PFSK-1 (cell line): ENCODE results near the gene TCF12.

Experiments
- FOXP2 ChIP-seq: optimal IDR thresholded peaks from 2 replicates; pipeline ENCODE3; 2011; ENCODE audit warnings: borderline replicate concordance, control low read depth, inconsistent platforms; ENCODE audit not compliant: insufficient read depth; ENCODE audit errors: extremely low read length, extremely low read depth
- POLR2AphosphoS5 ChIP-seq: IDR thresholded peaks from 2 replicates; pipeline ENCODE4 v1.6.1; 2012; ENCODE audit warnings: low read depth, mild to moderate bottlenecking, control low read depth, low read length, moderate library complexity
- SIN3A ChIP-seq: IDR thresholded peaks from 2 replicates; pipeline ENCODE4 v1.6.1; 2012; ENCODE audit warnings: mild to moderate bottlenecking, low read length, moderate library complexity, borderline replicate concordance; ENCODE audit not compliant: insufficient read depth
- TAF1 ChIP-seq: IDR thresholded peaks from 2 replicates; pipeline ENCODE4 v1.6.1; 2012; ENCODE audit warnings: low read length, control low read depth, borderline replicate concordance; ENCODE audit not compliant: insufficient read depth
- TF ChIP-seq, protein P1 (sequence below), 2 experiments: IDR thresholded peaks; 2 replicates each; pipeline versions ENCODE4 v1.6.1 to v1.8.0; 2011 to 2012; ENCODE audit warnings: low read depth in 2 of 2, low read length in 2 of 2, control low read depth in 1 of 2, inconsistent platforms in 1 of 2, mild to moderate bottlenecking in 1 of 2, moderate library complexity in 1 of 2; ENCODE audit not compliant: insufficient read depth in 1 of 2

Gene TCF12

DNA sequence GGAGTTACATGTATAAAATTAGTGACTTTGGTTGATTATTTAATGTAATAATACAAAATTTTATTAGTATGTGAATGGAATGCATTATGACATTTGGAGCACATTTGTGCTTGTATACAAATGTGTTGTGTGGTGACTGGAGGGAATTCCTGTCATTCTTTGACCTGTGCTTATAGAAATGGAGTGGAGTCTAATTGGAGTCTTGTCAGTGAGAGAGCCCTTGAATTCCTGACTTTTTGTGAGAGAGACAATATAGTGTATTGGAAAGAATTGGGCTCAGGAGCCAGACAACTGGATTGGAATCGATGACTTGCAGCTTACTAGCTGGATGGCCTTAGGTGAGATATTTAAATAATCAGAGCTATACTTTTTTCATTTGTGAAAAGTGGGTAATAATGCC, 9.4 kb downstream of the TCF12 start:
- TF ChIP-seq TAF1 (no peak), FOXP2 (no peak)

DNA sequence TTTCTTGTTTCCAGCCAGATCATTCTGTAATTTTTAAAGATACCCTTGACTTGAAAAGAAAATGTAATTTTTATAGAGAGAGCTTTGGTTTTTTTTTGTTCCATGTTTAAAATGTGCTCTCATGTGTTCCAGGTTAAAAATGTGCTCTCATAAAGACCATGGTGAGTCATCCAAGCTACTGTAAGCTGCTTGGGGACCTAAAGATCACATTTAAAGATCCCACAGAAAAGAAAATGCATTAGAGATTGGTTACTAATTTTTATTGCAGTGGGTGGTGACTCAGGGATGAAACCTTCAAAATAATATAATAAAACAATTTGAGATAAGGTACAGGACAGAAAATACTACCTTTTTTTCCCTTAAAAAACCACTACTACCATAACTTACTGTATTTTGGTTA, 11.0 kb downstream of the TCF12 start:
- TF ChIP-seq TAF1 (no peak), POLR2AphosphoS5 (no peak), SIN3A (no peak), FOXP2 (no peak)
- TF ChIP-seq, protein P1, sequence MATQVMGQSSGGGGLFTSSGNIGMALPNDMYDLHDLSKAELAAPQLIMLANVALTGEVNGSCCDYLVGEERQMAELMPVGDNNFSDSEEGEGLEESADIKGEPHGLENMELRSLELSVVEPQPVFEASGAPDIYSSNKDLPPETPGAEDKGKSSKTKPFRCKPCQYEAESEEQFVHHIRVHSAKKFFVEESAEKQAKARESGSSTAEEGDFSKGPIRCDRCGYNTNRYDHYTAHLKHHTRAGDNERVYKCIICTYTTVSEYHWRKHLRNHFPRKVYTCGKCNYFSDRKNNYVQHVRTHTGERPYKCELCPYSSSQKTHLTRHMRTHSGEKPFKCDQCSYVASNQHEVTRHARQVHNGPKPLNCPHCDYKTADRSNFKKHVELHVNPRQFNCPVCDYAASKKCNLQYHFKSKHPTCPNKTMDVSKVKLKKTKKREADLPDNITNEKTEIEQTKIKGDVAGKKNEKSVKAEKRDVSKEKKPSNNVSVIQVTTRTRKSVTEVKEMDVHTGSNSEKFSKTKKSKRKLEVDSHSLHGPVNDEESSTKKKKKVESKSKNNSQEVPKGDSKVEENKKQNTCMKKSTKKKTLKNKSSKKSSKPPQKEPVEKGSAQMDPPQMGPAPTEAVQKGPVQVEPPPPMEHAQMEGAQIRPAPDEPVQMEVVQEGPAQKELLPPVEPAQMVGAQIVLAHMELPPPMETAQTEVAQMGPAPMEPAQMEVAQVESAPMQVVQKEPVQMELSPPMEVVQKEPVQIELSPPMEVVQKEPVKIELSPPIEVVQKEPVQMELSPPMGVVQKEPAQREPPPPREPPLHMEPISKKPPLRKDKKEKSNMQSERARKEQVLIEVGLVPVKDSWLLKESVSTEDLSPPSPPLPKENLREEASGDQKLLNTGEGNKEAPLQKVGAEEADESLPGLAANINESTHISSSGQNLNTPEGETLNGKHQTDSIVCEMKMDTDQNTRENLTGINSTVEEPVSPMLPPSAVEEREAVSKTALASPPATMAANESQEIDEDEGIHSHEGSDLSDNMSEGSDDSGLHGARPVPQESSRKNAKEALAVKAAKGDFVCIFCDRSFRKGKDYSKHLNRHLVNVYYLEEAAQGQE (IDR thresholded peaks at IDR 0.05; ENCODE audit: insufficient read depth in 1 of 2, low read depth in 2 of 2, low read length in 2 of 2): no peak

DNA sequence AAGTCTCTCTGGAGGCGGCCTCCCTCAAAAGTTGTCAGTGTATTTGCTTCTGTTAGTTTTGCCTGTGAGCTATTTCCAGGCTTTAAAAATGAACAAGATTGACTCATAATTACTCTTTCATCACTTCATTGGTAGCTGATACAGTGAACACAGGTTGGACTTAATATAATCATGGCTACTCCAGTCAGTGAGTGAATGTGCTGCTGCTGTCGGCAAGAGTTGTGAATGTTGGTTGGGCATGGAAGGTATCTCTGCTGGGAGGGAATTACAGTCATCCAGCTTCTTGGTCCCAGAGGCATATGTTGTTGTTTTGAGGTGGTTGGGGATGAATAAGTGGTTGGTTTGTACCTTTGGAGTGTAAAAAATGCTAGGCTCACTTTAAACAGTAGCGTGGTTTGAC, 11.5 kb downstream of the TCF12 start:
- TF ChIP-seq, protein P1 (IDR thresholded peaks at IDR 0.05; ENCODE audit: insufficient read depth in 1 of 2, low read depth in 2 of 2, low read length in 2 of 2): no peak
- TF ChIP-seq SIN3A (no peak), POLR2AphosphoS5 (no peak)

DNA sequence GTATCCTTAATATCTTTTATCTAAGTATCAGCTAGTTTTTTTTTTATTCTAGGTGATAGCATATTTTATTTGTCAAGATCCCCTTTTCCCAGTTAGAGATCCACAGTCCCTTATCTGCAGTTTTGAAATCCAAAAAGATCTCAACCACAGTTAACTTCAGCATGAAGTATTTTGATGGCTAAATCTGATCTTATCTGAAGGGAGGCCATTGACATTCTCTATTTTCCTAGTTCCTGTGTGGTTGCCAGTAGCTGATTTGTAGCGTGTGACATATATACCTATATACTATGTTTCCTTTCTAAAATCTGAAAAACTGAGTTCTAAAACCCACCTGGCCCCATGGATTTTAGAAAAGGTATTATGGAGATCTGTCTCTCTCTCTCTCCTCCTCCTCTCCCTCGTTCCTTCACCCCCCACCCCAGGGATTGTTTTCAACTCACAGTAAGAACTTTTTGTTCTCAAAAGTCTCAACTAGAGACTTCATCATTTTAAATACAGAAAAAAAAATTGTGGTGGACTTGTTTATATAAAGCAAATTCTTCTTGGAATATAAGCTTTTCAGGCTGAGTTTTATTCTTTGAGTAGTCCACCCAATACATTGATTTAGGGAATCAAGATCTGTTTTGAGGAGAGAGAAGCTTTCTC, 12.3 kb downstream of the TCF12 start:
- TF ChIP-seq TAF1 (no peak), SIN3A (no peak)

DNA sequence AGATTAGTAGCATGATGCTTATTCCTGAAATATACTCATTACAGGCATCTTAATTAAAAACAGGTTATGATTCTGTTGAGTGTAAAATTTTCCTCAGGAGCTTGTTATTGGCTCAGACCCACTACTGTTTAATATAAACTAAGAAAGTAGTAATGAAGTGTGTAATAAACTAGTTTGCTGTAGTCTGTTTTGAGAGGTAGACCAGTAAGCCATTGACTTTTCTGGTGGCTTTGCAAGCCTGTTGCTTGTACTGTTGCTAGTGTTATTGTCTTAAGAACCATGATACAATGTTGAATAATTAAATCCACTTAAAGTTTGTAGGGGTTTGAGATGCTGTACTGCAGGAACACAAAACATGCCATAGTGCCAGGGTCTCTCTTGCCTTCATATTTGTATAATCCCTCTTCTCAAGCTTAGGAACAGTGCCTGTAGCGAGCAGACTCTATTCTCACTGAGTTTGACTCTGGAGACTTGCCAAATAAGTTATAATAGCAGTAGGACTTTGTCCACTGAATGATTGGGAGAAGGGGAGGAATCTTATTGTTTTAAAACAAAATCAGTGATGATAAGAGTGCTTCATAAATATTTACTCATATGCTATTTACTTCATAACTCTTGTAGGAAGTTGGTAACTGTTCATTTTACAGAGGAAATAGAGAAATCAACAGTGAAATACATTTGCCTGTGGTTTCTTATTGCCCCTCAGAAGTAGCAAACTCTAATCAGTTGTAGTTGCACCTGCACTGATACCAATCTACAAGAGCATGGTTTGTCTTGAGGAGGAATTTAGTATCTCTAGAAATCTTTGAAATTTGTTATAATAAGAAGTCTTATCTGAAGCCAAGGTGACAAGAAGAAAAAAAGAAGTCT, 13.4 kb downstream of the TCF12 start:
- TF ChIP-seq SIN3A: no peak
- TF ChIP-seq, protein P1 (IDR thresholded peaks at IDR 0.05; ENCODE audit: insufficient read depth in 1 of 2, low read depth in 2 of 2, low read length in 2 of 2): no peak
- TF ChIP-seq POLR2AphosphoS5: no peak
- TF ChIP-seq FOXP2: no peak
- no peak for TF ChIP-seq TAF1

DNA sequence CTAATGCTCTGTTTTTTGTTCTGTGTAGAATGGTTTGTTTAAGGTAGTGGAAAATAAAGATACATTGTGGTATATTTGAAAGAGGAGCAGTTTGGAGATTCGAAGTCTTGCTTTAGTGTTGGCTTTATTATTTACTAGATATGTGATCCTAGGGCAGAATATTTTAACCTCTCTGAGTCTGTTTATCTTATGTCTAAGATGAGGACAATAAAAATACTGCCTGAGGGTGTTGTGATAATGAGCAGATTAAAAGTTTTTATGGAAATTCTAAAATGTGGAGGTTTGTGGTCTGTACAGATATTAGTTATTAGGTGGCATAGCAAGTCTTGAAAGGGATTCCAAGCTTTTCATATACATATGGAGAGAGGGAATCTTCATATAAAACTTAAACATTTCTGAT, 15.0 kb downstream of the TCF12 start:
- TF ChIP-seq FOXP2: no peak
- no peak for TF ChIP-seq POLR2AphosphoS5
- TF ChIP-seq TAF1: no peak
- TF ChIP-seq SIN3A: no peak
- TF ChIP-seq, protein P1 (IDR thresholded peaks at IDR 0.05; ENCODE audit: insufficient read depth in 1 of 2, low read depth in 2 of 2, low read length in 2 of 2): no peak
